Measurements from ENCODE around the gene HOXA6. TPM values are rescaled to one million over a fixed set of nuclear protein-coding genes. Genes with fewer than 3 reads are reported as not detected.

The HOXA6 gene
- polyA plus RNA-seq, 3 donors: not detected

- no peak overlapping the region for H2AFZ ChIP-seq (ENCODE audit: insufficient read depth, low read depth, low read length, poor library complexity, severe bottlenecking)
- intact Hi-C loops (cut with micrococcal nuclease): no loop called here
- H3K27me3 Mint-ChIP-seq (ENCODE audit: low read depth in 3 of 3): peaks cover 9 to 14% (median 10%) of the 10 kb centered on the region in 3 donors
- H3K9me3 ChIP-seq (replicated peaks in 1 of 2; ENCODE audit: control insufficient read depth in 1 of 2, insufficient read depth in 1 of 2, low read length in 2 of 2): peaks cover 0 to 4% of the 10 kb centered on the region in 2 donors
- no peaks in the 10 kb centered on the region for H3K4me1 ChIP-seq (ENCODE audit: control insufficient read depth in 1 of 2, insufficient read depth in 2 of 2, low read length in 2 of 2)
- no peaks in the 10 kb centered on the region for H3K36me3 ChIP-seq (replicated peaks in 1 of 2; ENCODE audit: control insufficient read depth in 1 of 2, insufficient read depth in 2 of 2, low read length in 2 of 2)
- H3K4me3 Mint-ChIP-seq: no peak overlapping the region
- TF ChIP-seq CTCF (IDR thresholded peaks at IDR 0.05): no peak
- no peak overlapping the region for H3K9ac ChIP-seq (ENCODE audit: insufficient read depth, low read length, poor library complexity, severe bottlenecking)
- 98% methylated on average over 65 of the region's 66 CpGs for WGBS (ENCODE audit: insufficient coverage)
- peaks cover 2 to 10% of the 10 kb centered on the region in 2 donors for H3K27me3 ChIP-seq (ENCODE audit: control insufficient read depth in 2 of 2, insufficient read depth in 2 of 2, low read length in 2 of 2)
- H4K20me1 ChIP-seq (ENCODE audit: insufficient read depth, low read length): peaks cover 2% of the 10 kb centered on the region
- no peak overlapping the region for H3K4me2 ChIP-seq (replicated peaks; ENCODE audit: extremely low read depth, low read length, poor library complexity, severe bottlenecking)
- peak overlapping the region in 1 of 7 donors; percentile 30 for H3K27ac Mint-ChIP-seq
- no peaks in the 10 kb centered on the region for H3K36me3 Mint-ChIP-seq
- peaks cover 0 to 13% (median 3%) of the 10 kb centered on the region in 7 donors for H3K9me3 Mint-ChIP-seq
- no peak overlapping the region for H3K4me3 ChIP-seq (replicated peaks in 1 of 3; ENCODE audit: low read depth in 2 of 3, low read length in 3 of 3)
- no peaks in the 10 kb centered on the region for H3K4me1 Mint-ChIP-seq
- no peak for DNase-seq
- no peaks in the 10 kb centered on the region for H3K79me2 ChIP-seq (ENCODE audit: insufficient read depth, low read length)
- no peak overlapping the region for H3K27ac ChIP-seq (ENCODE audit: low read depth in 1 of 2, low read length in 2 of 2)
Measured at GRCh38 chr7:27110186-27111031, 37.2 kb downstream of the HOXA6 start.

- no peak overlapping the region for H3K27ac ChIP-seq (ENCODE audit: low read depth in 1 of 2, low read length in 2 of 2)
- H3K27me3 Mint-ChIP-seq (ENCODE audit: low read depth in 3 of 3): peaks cover 15 to 22% (median 17%) of the 10 kb centered on the region in 3 donors
Measured at GRCh38 chr7:27109466-27110185, 37.9 kb downstream of the HOXA6 start.

More at GRCh38 chr7:27109466-27110185, 37.9 kb downstream of the HOXA6 start:
- Mint-ChIP-seq H3K4me1 (no peaks in the 10 kb centered on the region), H3K27ac (peak overlapping the region in 1 of 7 donors; percentile 30), H3K4me3 (no peak overlapping the region), H3K36me3 (no peaks in the 10 kb centered on the region), H3K9me3 (peaks cover 0 to 11% (median 3%) of the 10 kb centered on the region in 7 donors)
- peaks cover 7% of the 10 kb centered on the region for H4K20me1 ChIP-seq (ENCODE audit: insufficient read depth, low read length)
- intact Hi-C loops (cut with micrococcal nuclease): no loop called here
- H3K4me3 ChIP-seq (replicated peaks in 1 of 3; ENCODE audit: low read depth in 2 of 3, low read length in 3 of 3): no peak overlapping the region
- H3K79me2 ChIP-seq (ENCODE audit: insufficient read depth, low read length): no peaks in the 10 kb centered on the region
- WGBS (ENCODE audit: insufficient coverage): 94% methylated on average over 3 of the region's 4 CpGs
- TF ChIP-seq CTCF (IDR thresholded peaks at IDR 0.05): no peak
- no peaks in the 10 kb centered on the region for H3K4me1 ChIP-seq (ENCODE audit: control insufficient read depth in 1 of 2, insufficient read depth in 2 of 2, low read length in 2 of 2)
- DNase-seq: no peak
- no peak overlapping the region for H3K9ac ChIP-seq (ENCODE audit: insufficient read depth, low read length, poor library complexity, severe bottlenecking)
- H2AFZ ChIP-seq (ENCODE audit: insufficient read depth, low read depth, low read length, poor library complexity, severe bottlenecking): no peak overlapping the region
- peaks cover 9 to 18% of the 10 kb centered on the region in 2 donors for H3K27me3 ChIP-seq (ENCODE audit: control insufficient read depth in 2 of 2, insufficient read depth in 2 of 2, low read length in 2 of 2)
- H3K4me2 ChIP-seq (replicated peaks; ENCODE audit: extremely low read depth, low read length, poor library complexity, severe bottlenecking): no peak overlapping the region
- peaks cover 0 to 4% of the 10 kb centered on the region in 2 donors for H3K9me3 ChIP-seq (replicated peaks in 1 of 2; ENCODE audit: control insufficient read depth in 1 of 2, insufficient read depth in 1 of 2, low read length in 2 of 2)
- no peaks in the 10 kb centered on the region for H3K36me3 ChIP-seq (replicated peaks in 1 of 2; ENCODE audit: control insufficient read depth in 1 of 2, insufficient read depth in 2 of 2, low read length in 2 of 2)

Measured in CD14-positive monocyte (primary cell).